NCI-H2029 treated with DMSO at 0.1 percent for 48 hours (cell line): ENCODE results near the gene WDR27.
A peak's percentile ranks its signal among the peaks of the same experiment; 100 is the strongest.
"Not testable (repeated sequence)": the region's sequence is repeated elsewhere in the genome, so short reads cannot be mapped to it uniquely, and the experiment has no call there.

ENCODE experiments used
- DNase-seq: peaks from one replicate; lab custom pipeline; 2025; lab: John Stamatoyannopoulos, UW

Gene WDR27

GRCh38 chr6:169521825-169522224, 180.0 kb downstream of the WDR27 start:
- no peak for DNase-seq

DNA sequence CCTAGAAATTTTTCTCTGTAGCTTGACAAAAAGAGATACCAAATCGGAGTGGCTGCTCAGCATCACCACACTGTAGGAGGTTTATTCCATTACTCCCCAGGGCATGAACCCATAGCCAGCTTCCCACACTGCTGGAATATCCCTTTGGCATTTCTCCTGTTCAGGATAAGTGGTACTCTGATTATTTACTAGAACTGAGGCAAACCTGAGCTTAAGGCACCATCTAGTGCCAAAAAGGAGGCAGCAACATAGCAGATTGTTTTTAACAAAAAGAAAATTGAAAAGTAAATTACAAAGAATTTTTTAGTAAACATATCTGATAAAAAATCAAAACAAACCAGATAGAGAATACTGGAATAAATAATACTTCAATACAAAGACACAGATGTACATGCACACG, 181.7 kb downstream of the WDR27 start:
- DNase-seq = peak; percentile 15

DNA sequence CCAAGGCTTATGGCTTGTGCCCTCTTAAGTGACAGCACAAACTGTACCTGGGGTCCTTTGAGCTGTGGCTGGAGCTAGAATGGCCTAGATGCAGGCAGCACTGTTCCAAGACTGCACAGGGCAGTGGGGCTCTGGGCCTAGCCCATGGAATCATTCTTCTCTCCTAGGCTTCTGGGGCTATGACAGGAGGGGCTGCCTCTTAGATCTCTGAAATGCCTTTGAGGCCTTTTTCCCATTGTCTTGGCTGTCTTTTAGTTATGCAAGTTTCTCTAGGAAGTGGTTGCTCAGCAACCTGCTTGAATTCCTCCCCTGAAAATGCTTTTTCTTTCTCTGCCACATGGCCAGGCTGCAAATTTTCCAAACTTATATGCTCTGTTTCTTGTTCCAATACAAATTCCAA, 183.4 kb downstream of the WDR27 start:
- no peak for DNase-seq

- no peak for DNase-seq
These were observed 188.2 kb downstream of the WDR27 start for GRCh38 chr6:169513478-169514193.

DNA sequence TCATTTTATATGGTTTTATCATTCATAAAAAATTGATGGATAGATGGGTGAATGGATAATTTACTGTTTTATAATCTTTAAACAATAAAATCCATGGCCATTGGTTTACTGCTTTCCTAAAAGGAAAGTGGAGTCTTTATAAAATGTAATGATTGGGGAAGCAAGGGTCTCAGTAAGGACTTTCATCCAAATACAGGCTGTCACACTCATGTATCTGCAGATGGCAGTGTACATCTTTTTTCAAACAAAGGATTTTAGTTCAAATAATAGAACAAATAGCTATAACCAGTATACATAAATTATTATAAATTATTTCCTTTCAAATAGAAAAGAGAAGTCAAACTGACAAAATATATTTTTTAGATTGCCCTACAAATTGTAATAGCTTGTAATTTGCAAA, 190.0 kb downstream of the WDR27 start:
- DNase-seq = not testable (repeated sequence)

DNA sequence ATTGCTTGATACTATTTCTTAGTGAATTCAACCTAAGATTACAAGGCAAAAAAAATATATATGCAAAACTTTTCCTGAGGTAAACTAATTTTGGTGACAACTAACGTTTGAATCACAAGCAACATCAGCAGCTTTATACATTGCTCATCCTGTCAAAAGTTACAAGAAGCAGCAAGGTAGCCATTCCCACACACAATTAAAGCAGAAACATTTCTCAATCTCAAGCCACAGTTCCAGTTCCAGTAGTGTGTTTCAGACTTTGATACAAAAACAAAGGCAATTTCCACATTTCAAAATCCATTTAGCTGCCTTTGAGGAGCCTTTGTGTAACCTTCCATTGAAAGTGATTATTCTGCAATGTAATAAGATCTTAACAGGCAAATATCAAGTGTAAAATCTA, 191.0 kb downstream of the WDR27 start:
- no peak for DNase-seq

DNA sequence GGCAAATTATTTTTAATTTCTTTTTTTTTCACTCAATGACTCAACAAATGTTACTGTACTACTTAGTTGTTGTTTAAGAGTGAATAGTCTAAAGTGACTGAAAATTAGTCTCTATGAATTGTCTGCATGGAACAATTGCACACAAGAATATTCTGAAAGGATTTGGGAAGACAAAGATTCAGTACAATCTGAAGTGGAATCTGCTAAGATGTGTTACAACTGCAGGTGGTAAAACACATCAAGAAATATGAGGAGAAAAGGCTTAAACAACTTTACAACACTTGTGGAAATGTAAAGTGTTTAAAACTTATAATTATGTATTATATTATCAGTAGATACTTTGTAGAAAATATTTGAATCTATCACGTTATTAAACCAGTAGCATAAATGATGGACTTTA, 193.4 kb downstream of the WDR27 start:
- no peak for DNase-seq

DNA sequence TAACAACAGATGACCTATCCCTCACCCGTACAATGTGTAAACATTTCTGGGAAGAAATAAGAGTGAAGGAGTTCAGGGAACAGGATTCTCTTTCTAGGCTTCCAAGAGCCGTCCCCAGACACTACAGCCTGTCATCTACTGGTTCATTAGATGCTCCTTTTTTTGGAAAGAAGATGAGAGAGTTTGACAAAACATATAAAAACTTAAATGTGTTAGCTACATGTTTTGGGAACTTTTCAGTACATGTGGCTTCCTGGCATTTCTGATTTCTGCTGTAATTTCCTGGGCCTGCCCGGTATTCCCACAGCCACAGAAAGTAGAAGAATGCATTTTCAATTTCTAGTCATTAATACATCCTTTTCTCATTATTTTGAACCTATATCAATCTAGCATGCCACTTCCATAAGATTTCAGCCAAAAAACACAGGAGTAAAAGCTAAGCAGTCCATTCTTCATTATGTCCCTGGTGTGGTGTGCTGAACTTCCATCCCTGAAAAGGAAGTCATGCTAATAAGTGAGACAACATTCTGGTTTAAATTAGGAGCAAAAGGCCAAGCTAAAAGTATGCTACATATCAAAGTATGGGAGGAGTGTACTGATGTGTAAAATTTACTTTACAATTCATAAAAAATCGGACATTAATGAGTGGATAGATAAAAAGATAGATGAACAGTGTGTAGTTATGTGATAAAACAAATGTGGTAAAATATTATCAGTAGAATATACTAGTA, 198.2 kb downstream of the WDR27 start:
- no peak for DNase-seq

DNA sequence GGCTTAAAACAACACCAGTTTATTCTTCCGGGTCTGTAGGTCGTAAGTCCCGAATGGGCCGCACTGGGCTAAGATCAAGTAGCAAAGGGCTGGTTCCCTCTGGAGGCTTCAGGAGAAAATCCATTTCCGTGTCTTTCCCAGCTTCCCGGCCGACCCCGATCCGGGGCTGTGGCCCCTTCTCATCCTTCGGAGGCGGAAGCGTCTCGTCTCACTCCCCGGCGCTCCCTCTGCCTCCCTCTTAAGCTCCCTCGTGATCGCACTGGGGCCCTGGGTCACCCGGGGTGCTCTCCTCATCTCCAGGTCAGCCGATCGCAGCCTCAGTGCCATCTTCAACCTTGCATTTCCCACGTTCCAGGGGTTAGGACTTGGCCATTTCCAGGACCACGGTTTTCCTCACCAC, 199.4 kb downstream of the WDR27 start:
- no peak for DNase-seq

GRCh38 chr6:169501777-169502313, 200.0 kb downstream of the WDR27 start:
- no peak for DNase-seq

DNA sequence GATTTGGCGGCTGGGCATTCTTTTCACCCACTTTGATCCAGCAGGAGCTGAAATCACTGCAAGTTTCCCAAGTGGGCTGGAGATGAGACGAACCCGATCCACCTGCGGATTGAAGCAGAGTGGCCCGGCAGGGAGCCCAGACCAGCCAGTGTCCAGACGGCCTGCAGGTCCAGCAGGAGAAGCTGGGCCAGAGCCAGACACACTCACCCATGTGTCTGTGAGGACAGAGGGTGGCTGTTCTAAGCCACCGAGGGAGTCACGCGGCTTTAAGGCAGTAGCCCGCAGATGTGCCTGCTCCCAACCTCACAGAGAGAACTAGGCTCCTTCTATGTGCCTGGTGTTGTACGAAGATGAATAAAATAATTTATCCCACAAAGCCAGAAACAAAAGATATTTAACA, 200.7 kb downstream of the WDR27 start:
- no peak for DNase-seq

GRCh38 chr6:169500688-169501087, 201.1 kb downstream of the WDR27 start:
- no peak for DNase-seq

GRCh38 chr6:169499848-169500247, 202.0 kb downstream of the WDR27 start:
- DNase-seq = no peak

DNA sequence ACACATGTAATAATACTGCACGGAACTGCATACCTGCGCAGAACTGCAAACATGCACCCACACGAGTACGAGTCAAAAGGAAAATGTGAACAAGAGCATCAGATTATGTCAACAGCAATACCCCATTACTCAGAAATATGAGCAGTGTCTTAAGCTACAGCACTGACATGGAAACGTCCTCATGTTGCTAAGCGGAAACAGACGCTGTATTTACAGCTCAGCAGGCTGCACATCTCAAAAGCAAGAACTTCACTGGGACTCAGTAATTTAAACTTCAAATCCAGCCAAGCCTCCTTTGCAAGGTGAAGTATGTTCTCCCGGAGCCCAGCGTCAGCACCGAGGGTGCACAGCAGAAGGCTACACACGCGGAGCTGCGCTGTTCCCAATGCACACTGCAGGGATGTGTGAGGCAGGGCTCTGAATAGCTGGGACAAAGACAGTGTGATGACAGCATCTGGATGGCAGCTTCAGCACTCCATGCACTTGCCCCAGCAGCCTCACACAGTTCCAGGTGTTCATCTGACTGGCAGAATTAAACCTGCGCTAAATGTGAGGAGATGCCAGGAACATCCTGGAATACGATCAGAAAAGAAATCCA, 202.8 kb downstream of the WDR27 start:
- no peak for DNase-seq

GRCh38 chr6:169495601-169496000, 206.2 kb downstream of the WDR27 start:
- DNase-seq = no peak

DNA sequence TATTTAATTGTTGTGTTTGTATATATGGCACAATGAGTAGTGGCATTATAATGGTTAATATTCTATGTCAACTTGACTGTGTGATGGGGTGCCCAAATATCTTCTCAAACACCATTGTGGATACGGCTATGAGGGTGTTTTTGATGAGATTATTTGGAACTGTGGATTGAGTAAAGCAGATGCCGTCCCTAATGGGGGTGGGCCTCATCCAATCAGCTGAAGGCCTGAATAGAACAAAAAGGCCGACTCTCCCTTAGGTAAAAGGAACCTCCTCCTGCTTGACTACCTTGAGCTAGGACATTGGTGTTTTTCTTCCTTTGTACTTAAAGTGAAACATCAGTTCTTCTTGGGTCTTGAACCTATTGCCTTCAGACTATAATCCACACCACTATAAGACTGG, 207.8 kb downstream of the WDR27 start:
- no peak for DNase-seq

DNA sequence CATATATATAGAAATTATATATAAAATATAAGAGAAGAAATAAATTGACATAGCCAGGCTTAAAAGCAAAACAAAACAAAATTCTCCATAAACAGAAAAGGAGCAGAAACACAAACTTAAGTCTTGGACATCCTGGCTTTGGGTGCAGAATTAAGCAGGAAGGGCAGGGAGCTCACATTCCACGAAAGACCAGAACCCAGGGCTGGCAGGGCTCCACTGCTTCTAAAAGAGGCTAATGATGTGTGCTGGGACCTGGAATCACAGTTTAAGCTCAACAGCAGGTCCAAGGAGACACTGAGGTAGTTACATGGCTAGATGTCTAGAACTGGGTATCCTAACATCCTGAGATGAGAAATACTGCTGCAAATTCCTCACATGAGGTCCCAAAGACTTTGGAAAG, 210.3 kb downstream of the WDR27 start:
- DNase-seq = no peak

- no peak for DNase-seq
These were observed 211.0 kb downstream of the WDR27 start for GRCh38 chr6:169490830-169491229.

GRCh38 chr6:169490246-169490641, 211.6 kb downstream of the WDR27 start:
- no peak for DNase-seq

DNA sequence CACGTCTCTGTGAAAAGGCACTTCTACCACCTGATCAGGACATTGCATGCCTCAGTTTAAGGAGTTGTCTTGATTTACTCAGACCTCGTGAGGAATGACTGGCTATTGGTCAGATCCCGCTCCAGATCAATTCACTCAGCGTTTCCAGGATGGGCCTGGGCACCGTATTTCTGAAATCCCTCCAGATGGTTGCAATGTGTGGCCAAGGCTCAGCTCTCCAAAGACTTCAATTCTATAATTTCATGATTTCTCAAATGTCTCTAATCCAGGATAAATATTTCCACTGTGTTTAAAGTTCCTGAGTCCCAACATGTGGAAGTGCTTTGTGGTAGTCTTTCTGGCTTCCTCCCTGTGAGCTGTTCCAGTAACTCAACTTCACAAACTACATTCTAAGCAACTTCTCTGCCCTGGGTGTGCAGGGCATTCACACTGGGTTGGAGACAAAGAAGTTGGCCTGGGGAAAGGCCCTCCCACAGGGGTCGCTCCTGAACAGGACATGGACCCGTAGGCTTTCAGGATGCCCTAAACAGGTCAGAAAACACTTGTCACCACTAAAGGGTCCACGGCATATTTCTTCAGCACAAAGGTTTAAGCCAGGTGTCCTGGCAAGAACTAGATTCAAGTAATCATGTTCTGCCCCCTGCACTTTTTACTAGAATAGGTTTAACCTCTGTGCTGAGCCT, 212.1 kb downstream of the WDR27 start:
- no peak for DNase-seq

GRCh38 chr6:169487579-169488436, 214.0 kb downstream of the WDR27 start:
- DNase-seq = no peak
